Measurements from ENCODE around the gene DIP2C. TPM values are rescaled to one million over a fixed set of nuclear protein-coding genes. Genes with fewer than 3 reads are reported as not detected.
A peak's percentile ranks its signal among the peaks of the same experiment; 100 is the strongest.
"Not testable (repeated sequence)": the region's sequence is repeated elsewhere in the genome, so short reads cannot be mapped to it uniquely, and the experiment has no call there.

Gene DIP2C
- total RNA-seq, 2 donors from 2014 or later: 21.6 to 30.5 TPM

DNA sequence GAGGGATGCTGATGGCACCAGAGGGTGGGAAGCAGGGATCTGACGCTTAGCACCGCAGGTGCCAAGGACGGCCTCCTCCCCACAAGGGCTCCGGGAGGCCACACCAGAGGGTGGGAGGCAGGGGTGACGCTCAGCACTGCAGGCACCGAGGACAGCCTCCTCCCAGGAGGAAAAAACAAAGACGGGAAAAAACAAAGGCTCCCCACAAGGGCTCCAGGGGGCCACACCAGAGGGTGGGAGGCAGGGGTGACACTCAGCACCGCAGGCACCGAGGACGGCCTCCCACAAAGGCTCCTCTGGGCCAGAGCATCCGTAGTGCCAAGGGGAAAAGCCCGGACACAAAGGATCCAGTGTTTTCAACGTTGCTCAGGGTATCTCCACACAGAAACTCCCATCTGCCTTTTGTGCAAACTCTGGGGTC lies 25.6 kb downstream of the DIP2C start:
- ATAC-seq: no peak
- intact Hi-C loops (cut with DNase I): no loop called here

DNA sequence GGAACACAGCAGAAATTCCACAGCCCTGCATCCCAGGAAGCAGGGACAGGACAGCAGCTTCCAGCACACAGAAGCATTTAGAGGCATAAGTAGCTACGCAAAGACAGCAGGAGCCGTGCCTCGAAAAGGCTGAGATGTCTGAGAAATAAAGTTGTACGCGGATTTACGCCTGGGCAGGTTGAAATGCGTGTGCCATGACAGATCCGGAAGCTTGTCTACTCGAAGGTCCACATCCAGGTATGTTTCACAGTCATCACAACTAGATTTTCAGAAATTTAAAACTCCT lies 26.1 kb downstream of the DIP2C start:
- intact Hi-C loops (cut with DNase I): no loop called here
- ATAC-seq (no peak), DNase-seq (no peak)

More for the DNA sequence above, 25.6 kb downstream of the DIP2C start:
- no peak for DNase-seq

DNA sequence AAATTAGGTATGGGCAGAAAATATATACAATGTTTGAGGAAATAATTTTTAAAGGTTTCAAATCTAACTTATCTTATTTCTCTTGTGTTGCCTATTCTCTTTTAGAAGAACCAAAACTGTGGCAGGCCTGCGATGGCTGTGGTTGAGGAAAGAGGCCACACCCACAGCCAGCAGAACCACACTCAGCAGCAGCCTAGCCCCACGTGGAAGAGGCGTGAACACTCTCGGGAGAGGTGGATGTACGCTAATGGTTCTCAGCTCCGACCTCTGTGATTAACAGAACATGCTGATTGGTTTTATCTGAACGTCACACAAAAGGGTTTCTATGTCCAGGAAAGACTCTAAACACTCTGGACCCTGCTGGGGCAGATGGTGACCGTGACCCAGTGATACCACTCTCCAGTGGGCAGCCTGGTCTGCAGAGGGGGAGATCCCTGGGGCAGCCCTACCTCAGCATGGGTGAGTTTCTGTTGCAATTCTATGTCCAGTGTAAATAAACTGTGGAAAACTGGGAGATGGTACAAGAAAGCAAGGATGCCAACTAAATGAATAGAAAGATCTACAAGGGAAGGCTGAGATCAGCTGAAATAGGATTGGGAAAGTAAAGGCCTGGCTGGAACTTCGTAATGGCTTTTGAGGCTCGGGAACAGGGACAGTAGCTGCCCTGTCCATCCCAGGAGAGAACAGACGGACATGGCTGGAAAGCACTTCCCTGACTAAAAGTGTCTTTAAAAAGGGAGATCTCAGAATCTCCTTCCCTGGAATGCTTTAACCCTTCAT lies 26.6 kb downstream of the DIP2C start:
- intact Hi-C loops (cut with DNase I): no loop called here
- ATAC-seq: no peak
- DNase-seq: no peak

DNA sequence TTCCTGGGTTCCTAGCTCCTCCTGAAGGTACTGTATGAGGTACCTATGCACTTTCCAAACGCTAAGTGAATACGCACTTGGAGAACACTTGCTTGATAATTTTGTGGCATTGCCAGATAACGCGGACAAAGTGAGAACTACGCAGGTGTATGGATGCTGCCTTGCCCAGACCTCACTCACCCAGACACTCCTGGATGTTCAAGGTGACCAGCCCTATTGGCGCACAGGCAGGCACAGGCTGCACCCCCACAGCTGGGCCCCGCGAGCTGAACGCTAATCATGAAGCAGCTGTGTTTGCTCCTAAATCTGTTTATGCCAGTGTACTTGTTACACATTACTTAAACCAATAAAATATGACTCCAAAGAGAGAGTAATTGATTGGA lies 27.3 kb downstream of the DIP2C start:
- intact Hi-C loops (cut with DNase I): no loop called here

DNA sequence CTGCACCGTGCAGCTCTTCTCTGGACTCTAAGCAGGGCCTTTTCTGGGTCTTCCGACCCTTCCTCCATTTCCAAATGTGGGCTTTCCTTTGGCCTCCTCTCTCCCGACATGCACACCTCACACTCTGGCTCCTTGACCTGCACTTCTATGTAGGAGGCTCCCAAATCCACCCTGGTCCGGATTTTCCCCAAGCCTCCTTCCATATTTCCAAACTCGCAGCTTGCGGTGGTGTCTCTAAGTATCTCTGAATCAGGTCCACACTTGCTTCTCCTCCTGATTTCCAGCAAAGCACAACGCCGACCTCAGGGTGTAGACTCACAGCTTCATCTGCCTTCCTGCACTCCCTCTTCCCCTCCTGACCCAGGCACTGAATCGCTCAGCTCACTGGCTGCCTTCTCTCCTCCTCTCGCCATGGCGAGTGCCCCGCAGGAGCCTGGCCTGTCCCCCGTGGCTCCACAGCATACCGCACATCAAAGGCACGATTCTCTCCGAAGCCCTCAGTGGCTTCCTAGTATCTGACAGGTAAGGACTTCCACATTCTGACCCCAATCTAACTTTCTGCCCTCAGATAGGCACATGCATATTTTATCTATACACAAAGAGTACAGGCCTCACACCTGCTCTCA lies 27.8 kb downstream of the DIP2C start:
- DNase-seq (no peak), ATAC-seq (no peak)
- intact Hi-C loops (cut with DNase I): no loop called here

More for the DNA sequence above, 27.3 kb downstream of the DIP2C start:
- DNase-seq (no peak), ATAC-seq (no peak)

DNA sequence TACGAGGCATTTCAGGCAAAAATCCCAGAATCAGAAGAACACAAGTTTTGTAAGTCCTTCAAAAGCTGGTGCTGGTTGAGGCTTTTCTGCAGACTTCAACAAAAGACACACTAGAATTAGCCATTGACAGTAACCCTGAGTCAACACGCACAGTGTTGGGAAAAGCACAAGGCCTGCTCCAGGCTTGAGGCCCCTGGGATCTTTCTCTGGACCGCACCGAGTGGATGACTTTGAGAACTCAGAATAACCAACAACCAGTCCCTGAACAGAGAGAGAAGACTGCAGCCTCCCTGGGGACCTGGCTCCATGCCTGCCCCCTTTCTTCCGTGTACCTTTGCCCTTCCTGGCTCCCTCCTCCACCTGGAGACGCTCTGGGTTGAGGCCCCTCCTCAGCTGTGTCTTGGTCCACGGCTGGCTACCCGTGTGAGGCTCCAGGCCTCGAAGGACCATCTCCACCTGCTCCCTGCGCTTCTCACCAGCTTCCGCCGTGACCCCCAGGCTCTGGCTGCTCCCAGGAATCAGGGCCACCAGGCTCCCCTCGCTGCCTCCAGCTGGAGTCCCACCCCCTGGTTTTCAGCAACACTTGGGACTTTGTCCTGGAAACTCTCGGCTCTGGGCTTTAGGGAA lies 28.4 kb downstream of the DIP2C start:
- intact Hi-C loops (cut with DNase I): no loop called here
- DNase-seq (no peak), ATAC-seq (peak; percentile 20 to 77)

DNA sequence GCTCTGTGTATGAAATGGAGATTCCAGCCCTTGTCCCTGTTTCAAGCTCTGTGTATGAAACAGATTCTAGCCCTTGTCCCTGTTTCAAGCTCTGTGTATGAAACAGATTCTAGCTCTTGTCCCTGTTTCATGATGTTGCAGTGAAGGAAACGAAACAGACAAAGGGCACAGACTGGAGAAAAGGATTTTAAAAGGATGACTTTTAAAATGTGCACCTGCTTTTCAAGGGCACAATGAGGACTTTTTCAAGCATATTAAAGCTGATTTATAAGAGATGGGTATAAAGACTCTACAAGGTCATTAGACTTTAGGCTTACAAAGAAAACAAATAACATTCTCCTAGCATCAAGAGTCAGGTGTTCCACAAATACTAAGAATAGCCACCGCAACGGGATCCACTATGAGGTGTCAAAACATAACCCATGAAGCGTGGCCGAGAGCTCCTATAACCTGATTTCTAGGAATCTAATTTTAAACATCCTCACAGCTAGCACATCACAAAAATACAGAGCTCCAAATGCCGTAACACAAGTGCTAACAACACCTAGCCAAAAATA lies 29.0 kb downstream of the DIP2C start:
- intact Hi-C loops (cut with DNase I): no loop called here

DNA sequence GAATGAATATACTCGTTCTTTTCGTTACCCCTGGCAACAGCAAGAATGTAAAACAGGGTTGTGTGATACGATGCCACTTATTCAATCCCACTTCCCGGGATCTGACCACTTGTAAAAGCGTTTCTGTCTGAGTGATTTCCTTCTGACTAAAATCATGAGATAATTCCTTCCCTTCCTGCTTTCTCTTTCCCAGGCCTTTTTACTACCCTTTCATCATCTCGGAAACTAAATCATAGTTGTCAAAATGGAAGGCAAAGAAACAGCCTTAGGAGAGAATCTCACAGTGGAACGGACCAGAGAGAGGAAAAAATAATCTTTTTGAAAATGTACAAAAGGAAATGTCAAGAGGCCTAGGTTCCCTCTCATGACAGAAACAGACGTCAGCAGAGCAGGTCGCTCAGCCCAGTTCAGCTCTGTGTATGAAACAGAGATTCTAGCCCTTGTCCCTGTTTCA lies 29.8 kb downstream of the DIP2C start:
- peak in 1 of 2 donors; percentile 33 for ATAC-seq

More for the DNA sequence above, 29.0 kb downstream of the DIP2C start:
- ATAC-seq (no peak), DNase-seq (no peak)

DNA sequence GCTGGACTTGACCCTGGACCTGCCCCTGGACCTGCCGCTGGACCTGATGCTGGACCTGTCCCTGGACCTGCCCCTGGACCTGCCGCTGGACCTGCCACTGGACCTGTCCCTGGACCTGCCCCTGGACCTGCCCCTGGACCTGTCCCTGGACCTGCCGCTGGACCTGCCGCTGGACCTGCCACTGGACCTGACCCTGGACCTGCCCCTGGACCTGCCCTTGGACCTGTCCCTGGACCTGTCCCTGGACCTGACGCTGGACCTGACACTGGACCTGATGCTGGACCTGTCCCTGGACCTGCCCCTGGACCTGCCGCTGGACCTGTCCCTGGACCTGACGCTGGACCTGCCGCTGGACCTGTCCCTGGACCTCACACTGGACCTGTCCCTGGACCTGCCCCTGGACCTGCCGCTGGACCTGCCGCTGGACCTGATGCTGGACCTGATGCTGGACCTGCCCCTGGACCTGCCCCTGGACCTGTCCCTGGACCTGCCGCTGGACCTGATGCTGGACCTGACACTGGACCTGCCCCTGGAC lies 31.6 kb downstream of the DIP2C start:
- DNase-seq, ATAC-seq: not testable (repeated sequence)

More for the DNA sequence above, 29.8 kb downstream of the DIP2C start:
- no peak for DNase-seq
- intact Hi-C loops (cut with DNase I): no loop called here

DNA sequence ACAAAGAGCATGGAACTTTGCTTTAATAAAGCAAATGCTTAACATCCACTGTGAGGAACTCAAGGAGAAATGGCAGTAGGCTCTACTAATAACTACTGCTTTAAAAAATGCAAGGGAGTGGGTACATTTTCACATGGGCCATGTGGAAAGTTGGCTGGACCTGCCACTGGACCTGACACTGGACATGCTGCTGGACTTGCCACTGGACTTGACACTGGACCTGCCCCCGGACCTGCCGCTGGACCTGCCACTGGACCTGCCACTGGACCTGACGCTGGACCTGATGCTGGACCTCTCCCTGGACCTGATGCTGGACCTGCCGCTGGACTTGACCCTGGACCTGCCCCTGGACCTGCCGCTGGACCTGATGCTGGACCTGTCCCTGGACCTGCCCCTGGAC lies 32.6 kb downstream of the DIP2C start:
- ATAC-seq: no peak
- no peak for DNase-seq
- intact Hi-C loops (cut with DNase I): no loop called here

More for the DNA sequence above, 31.6 kb downstream of the DIP2C start:
- intact Hi-C loops (cut with DNase I): not testable (repeated sequence)

DNA sequence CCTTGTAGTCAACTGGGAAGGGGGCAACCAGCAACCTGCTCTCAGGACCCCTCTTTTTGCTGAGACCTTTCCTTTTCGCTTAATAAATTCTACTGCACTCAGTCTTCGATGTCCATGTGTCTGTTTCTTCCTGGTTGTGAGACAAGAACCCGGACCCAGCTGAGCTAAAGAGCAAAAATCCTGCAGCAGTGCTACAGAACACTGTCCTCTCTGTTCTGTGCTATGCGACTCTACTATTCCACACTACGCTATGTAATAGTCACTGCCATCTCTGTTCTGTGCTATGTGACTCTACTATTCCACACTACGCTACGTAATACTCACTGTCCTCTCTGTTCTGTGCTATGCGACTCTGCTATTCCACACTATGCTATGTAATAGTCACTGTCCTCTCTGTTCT lies 34.3 kb downstream of the DIP2C start:
- ATAC-seq: peak in 1 of 2 donors; percentile 18
- no peak for DNase-seq
- intact Hi-C loops (cut with DNase I): no loop called here

DNA sequence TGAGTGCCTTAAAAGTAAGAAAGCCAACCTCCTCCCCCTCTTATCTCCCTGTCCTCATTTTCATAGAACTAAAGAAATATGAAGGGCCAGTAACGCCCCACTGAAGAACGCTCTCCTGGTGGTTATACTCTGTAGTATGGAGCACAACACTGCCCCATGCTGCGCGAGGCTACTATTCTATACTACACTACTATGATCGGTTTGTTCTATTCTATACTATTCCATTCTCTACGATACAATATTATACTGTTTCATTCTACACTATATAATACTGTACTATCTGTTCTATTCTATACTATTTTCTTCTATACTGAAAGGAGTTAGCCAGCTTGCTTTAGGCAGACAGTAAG lies 34.8 kb downstream of the DIP2C start:
- DNase-seq (no peak), ATAC-seq (peak in 1 of 2 donors; percentile 6)
- intact Hi-C loops (cut with DNase I): no loop called here

DNA sequence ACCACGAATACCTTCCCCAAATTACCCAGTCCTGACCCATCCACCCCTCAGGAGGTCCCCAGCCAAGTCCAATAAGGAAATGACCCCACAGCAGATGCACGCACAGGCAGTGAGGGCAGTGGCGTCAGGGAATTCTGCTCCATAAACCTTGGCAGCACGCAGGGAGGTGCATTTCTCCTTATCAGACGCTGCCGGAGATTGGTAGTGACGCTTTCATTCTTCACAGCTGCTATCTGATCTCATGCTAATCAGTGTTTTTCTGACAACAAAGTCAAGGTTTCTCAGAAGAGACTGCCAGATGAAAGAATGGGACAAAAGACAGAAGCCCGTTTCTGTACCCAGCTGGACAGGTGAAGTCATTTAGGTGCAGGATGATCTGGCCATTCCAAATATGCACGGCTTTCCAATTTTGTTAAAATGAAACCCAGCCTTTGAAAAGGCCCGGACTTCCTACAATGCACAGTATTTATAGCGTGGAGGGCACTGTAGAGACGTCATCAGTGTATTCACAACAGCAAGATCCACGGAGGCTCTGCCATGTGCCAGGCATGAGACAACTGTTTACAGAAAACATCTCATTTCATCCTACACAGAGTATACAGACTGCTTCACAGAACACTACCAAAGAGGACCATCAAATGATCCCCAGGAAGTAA lies 35.3 kb downstream of the DIP2C start:
- DNase-seq (no peak), ATAC-seq (peak in 1 of 2 donors; percentile 19)
- intact Hi-C loops (cut with DNase I): no loop called here

DNA sequence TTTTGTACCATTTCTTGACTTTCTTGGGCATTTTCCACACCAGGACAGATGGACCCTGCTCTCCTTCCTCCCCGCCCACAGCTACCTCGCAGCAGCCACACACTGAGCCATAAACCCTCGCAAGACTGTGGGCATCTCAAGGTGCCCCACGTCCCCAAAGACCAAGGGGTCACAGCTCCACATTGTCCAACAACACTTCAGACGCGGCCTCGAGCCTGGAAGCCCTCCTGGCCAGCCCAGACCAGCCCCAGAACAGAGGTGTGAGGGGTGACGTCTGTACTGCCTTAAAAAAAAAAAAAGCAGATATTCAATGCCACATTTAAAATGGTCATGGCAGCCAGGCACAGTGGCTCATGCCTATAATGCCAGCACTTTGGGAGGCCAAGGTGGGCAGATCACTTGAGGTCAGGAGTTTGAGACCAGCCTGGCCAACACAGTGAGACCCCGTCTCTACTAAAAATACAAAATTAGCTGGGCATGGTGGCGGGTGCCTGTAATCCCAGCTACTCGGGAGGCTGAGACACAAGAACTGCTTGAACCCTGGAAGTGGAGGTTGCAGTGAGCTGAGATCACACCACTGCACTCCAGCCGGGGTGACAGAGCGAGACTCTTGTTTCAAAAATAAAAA lies 36.5 kb downstream of the DIP2C start:
- ATAC-seq; DNase-seq; intact Hi-C loops (cut with DNase I): not testable (repeated sequence)

DNA sequence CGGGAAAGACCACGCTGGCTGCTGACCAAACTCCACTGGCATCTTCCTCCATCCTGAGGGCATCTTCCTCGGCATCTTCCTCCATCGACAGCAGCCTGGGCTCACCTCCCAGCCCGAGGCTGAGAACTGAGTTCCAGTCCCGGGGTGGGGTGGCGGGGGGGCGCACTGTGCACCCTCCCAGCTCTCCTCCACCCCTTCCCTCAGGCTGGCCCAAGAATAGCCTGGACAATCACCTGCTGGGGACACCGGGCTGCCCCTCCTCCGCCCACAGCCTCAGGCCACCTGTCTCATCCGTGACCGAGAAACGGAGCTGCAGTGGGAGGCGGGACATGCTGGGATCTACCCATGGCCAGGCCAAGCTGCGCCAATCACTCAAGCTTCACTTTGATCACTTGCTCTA lies 37.2 kb downstream of the DIP2C start:
- no peak for DNase-seq
- intact Hi-C loops (cut with DNase I): no loop called here
- no peak for ATAC-seq

DNA sequence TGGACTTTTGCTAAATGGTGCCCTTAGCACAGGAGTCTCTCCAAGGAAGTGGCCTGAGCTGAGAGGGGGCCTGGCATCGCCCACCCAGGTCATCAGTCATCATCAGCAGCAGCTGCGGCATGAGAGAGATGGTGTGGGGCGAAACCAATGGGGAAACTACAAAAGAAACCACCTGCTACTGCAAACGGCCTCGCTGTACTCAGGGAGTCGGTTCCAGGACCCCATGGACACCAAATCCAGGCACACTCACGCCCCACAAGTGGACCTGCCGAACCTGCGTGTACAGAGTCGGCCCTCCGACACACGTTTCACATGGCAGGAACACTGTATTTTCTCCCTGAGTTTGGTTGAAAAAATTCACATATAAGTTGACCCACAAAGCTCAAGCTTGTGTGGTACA lies 37.8 kb downstream of the DIP2C start:
- DNase-seq (no peak), ATAC-seq (no peak)
- intact Hi-C loops (cut with DNase I): no loop called here

DNA sequence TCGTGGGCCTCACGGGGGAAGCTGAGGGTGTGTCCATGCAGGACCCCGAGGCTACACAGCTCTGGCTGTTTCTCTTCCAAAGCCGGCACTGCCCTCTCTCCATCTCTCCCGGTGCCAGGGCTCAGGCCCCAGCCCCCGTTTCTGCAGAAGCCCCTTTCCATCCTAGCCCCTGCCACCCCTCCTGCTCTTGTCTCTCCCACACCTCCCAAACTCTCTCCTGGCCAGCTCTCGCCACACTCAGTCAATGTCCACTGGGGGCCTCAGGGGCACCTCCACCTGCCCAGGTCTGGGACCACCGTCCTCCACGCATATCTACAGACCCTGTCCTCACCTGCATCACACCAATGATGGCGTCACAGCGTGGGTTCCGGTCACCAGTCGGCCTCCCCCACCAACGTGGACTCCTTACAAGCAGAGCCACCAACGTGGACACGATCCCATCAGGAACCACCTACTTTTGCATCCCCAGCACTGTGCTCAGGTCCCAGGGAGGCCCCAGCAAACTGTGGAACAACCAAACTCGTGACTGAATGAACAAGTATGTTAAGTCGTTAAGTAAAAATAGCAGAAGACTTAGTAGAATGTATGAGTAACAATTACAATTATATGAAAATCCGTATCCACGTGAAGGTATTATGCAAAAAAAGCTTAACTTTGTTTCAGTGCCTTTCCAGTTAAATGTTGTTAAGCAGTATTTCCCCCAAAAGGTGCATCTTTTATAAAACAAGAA lies 38.4 kb downstream of the DIP2C start:
- intact Hi-C loops (cut with DNase I): no loop called here
- ATAC-seq: peak; percentile 23 to 24
- no peak for DNase-seq

DNA sequence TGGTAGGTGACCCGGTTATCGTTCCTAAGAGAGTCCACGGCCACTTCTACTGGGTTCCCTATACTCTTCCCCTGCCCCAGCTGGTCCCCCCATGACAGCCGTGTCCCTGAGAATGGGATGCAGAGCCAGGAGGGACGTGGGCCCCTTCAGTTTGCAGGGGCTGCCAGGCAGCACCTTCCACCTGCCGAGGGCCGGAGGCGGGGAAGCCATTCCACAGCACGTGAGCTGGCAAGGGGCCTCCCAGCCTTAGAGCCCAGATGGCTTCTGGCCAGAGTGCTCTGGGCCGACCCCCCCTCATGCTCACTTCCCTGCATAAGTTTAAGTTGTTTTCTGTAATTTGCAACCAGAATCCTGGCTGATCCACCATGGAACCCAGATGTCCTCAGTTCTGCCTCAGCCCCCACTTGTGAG lies 39.0 kb downstream of the DIP2C start:
- ATAC-seq (peak; percentile 25 to 46), DNase-seq (no peak)
- intact Hi-C loops (cut with DNase I): no loop called here
